ENCODE results near the gene CDC37L1.
"Not testable (repeated sequence)": the region's sequence is repeated elsewhere in the genome, so short reads cannot be mapped to it uniquely, and the experiment has no call there.

Gene CDC37L1

DNA sequence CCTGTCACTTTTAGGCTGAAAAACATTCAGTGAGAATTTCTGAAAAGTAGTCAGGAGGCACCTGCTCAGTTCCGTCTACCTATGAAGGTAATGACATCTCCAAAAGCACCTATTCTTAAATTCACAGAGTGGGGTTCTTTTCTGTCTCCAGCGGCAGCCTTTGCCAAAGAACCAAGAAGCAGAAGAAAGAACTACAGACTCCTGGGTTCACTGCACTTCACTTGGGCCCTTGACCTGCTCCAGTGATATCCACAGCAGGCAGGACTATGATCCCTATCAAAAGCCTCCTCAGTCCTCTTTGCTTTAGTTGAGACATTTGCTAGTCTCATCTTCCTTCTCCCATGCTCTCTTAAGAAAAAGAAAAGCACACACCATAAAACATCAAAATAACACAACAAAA is 37.0 kb upstream of the CDC37L1 start:
- no peak for DNase-seq
- TF ChIP-seq CTCF (IDR thresholded peaks at IDR 0.05; ENCODE audit: low read depth, low read length) = no peak

DNA sequence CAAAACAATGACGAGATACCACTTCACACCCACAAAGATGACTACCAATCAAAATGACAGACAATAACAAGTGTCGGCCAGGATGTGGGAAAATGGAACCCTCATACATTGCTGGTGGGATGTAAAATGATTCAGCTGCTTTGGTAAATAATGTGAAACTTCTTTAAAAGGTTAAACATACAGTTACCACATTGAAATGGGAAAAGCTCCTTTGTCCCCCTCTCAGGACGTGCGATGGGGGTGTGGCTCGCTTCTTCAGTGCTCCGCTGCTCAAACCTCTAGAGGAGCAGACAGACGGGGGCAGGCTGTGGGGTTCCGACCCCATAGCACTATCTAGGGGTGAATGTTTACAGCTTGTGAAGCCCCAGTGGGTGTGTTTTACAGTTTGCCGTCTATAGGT is 25.3 kb upstream of the CDC37L1 start:
- H3K4me3 ChIP-seq (ENCODE audit: low read depth, low read length) = no peak overlapping the region
- no peaks in the 10 kb centered on the region for H3K9me3 ChIP-seq (ENCODE audit: severe bottlenecking)
- no peak for TF ChIP-seq CTCF (IDR thresholded peaks at IDR 0.05; ENCODE audit: low read depth, low read length)
- no peaks in the 10 kb centered on the region for H3K27me3 ChIP-seq (ENCODE audit: insufficient read depth, low read depth, severe bottlenecking)
- H3K36me3 ChIP-seq = no peaks in the 10 kb centered on the region
- no peak for DNase-seq
- H3K27ac ChIP-seq = no peak overlapping the region

More for the DNA sequence above, 37.0 kb upstream of the CDC37L1 start:
- Histone ChIP-seq H3K27ac (no peak overlapping the region), H3K9me3 (ENCODE audit: severe bottlenecking) (no peaks in the 10 kb centered on the region), H3K36me3 (no peaks in the 10 kb centered on the region), H3K27me3 (ENCODE audit: insufficient read depth, low read depth, severe bottlenecking) (no peaks in the 10 kb centered on the region), H3K4me3 (ENCODE audit: low read depth, low read length) (no peak overlapping the region)

DNA sequence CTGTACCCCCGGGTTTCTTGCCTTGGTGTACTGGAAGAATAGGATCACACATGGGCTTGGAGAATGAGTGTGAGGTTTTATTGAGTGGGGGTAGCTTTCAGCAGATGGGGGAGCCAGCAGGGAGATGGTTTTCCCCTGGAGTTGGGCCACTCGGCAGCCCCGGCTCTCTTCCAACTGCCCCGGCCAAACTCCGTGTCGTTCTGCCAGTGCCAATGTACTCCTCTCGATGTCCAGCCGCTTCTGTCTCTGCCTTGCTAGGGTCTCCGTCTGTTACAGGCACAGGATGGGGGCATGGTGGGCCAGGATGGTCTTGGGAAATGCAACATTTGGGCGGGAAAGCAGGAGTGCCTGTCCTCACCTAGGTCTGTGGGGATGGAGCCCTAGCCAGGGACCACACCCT is 24.8 kb upstream of the CDC37L1 start:
- no peaks in the 10 kb centered on the region for H3K36me3 ChIP-seq
- no peak for DNase-seq
- no peaks in the 10 kb centered on the region for H3K27me3 ChIP-seq (ENCODE audit: insufficient read depth, low read depth, severe bottlenecking)
- no peak overlapping the region for H3K27ac ChIP-seq
- no peak overlapping the region for H3K4me3 ChIP-seq (ENCODE audit: low read depth, low read length)
- no peak for TF ChIP-seq CTCF (IDR thresholded peaks at IDR 0.05; ENCODE audit: low read depth, low read length)
- H3K9me3 ChIP-seq (ENCODE audit: severe bottlenecking) = no peaks in the 10 kb centered on the region

DNA sequence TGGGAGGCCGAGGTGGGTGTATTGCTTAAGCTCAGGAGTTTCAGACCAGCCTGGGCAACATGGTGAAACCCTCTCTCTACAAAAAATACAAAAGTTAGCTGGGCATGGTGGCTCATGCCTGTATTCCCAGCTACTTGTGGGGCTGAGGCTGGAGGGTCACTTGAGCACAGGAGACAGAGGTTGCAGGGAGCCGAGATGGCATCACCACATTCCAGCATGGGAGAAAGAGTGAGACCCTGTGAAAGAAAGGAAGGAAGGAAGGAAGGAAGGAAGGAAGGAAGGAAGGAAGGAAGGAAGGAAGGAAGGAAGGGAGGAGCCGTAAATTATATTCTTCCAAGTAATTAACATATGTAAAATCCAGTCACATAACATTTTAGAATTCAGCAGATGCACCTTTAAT is 23.2 kb upstream of the CDC37L1 start:
- not testable (repeated sequence) for H3K27ac ChIP-seq; H3K27me3 ChIP-seq (ENCODE audit: insufficient read depth, low read depth, severe bottlenecking); H3K36me3 ChIP-seq; H3K4me3 ChIP-seq (ENCODE audit: low read depth, low read length); DNase-seq; H3K9me3 ChIP-seq (ENCODE audit: severe bottlenecking)

DNA sequence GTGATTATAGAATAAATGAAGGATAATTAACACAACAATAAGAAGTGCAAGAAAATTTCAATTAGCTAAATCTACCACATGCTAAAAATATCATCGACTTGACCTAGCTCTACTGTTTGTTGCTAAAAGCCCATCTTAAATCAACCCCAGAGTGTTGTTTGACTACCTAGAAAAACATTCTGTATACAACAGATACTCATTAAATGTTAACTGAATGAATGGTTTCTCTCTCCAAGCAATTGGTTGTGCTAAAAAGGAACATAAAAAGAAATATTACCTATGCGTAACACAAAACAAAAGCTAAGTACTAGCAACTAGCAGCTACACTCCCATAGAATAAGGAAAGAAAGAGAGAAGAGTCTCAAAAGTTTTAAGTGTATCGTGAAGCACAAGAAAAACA is 22.7 kb upstream of the CDC37L1 start:
- H3K27ac ChIP-seq = no peak overlapping the region
- DNase-seq = no peak
- TF ChIP-seq CTCF (IDR thresholded peaks at IDR 0.05; ENCODE audit: low read depth, low read length) = no peak
- H3K9me3 ChIP-seq (ENCODE audit: severe bottlenecking) = no peaks in the 10 kb centered on the region
- no peaks in the 10 kb centered on the region for H3K36me3 ChIP-seq
- no peak overlapping the region for H3K4me3 ChIP-seq (ENCODE audit: low read depth, low read length)
- no peaks in the 10 kb centered on the region for H3K27me3 ChIP-seq (ENCODE audit: insufficient read depth, low read depth, severe bottlenecking)

DNA sequence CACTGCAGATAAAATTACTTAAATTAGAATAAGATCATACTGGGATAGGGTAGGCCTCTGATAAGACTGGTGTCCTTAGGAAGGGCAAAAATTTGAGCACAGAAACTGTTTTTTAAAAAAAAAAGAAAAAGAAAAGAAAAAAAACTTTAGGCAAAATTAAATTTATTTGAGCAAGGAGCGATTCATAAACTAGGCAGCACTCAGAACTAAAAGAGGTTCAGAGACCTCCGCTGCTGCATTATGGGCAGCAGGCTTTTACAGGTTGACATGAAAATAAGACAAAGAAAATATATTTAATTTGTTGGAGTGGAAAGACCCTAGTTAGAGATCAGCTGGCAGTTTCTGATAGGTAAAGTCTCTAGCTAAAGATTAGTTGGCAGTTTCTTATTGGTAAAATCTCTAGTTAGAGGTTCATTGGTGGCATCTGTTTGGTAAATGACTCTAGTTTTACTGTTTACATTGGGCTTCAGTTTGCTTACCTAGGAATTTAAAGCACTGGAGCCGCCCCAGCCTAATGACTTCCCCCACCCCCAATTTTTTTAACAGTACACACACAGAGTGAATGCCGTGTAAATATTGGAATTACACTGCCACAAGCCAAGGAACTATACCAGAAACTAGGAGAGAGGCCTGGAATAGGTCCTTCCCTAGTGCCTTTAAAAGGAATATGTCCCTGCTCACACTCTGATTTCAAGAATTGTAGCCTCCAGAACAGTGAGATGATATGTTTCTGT is 21.8 kb upstream of the CDC37L1 start:
- H3K27ac ChIP-seq = no peak overlapping the region
- no peak overlapping the region for H3K4me3 ChIP-seq (ENCODE audit: low read depth, low read length)
- TF ChIP-seq CTCF (IDR thresholded peaks at IDR 0.05; ENCODE audit: low read depth, low read length) = no peak
- no peaks in the 10 kb centered on the region for H3K9me3 ChIP-seq (ENCODE audit: severe bottlenecking)
- H3K36me3 ChIP-seq = 0 out of 2 replicates have a peak, but pooled peaks cover 3% of the 10 kb centered on the region
- no peaks in the 10 kb centered on the region for H3K27me3 ChIP-seq (ENCODE audit: insufficient read depth, low read depth, severe bottlenecking)
- DNase-seq = no peak

DNA sequence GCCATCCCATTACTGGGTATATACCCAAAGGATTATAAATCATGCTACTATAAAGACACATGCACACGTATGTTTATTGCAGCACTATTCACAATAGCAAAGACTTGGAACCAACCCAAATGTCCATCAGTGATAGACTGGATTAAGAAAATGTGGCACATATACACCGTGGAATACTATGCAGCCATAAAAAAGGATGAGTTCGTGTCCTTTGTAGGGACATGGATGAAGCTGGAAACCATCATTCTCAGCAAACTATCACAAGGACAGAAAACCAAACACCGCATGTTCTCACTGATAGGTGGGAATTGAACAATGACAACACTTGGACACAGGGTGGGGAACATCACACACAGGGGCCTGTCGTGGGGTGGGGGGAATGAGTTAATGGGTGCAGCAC is 18.7 kb upstream of the CDC37L1 start:
- H3K9me3 ChIP-seq (ENCODE audit: severe bottlenecking); DNase-seq; H3K36me3 ChIP-seq; H3K27ac ChIP-seq; H3K4me3 ChIP-seq (ENCODE audit: low read depth, low read length); H3K27me3 ChIP-seq (ENCODE audit: insufficient read depth, low read depth, severe bottlenecking): not testable (repeated sequence)
